NB4 (cell line): ENCODE data around the gene ADGRA1.

Experiments used
- DNase-seq: peaks from one replicate; pipeline ENCODE4 v3.0.0; 2010; ENCODE audit warnings: low read depth
- H3K4me3 ChIP-seq: one replicate; pipeline ENCODE4 v1.5.1; 2011; ENCODE audit warnings: mild to moderate bottlenecking, low read depth, low read length, moderate library complexity
- CTCF ChIP-seq: IDR thresholded peaks from one replicate; pipeline ENCODE4 v1.5.1; 2012; ENCODE audit warnings: low read depth, low read length
- MAX ChIP-seq: IDR thresholded peaks from 2 replicates; pipeline ENCODE4 v1.6.1; 2011; ENCODE audit warnings: low read depth, low read length
- MYC ChIP-seq: IDR thresholded peaks from 2 replicates; pipeline ENCODE4 v1.6.1; 2011; ENCODE audit warnings: low read depth, low read length
- POLR2A ChIP-seq: IDR thresholded peaks from 2 replicates; pipeline ENCODE4 v1.6.1; 2011; ENCODE audit warnings: mild to moderate bottlenecking; ENCODE audit not compliant: insufficient read length; ENCODE audit errors: extremely low read depth

Gene ADGRA1

GRCh38 chr10:133090101-133090500 is 2.4 kb downstream of the ADGRA1 start:
- no peak for TF ChIP-seq MAX
- TF ChIP-seq POLR2A, result no peak
- TF ChIP-seq MYC, result no peak
- TF ChIP-seq CTCF, result no peak
- DNase-seq, result no peak

GRCh38 chr10:133090654-133091053 is 2.9 kb downstream of the ADGRA1 start:
- DNase-seq, result no peak
- no peak for TF ChIP-seq CTCF
- TF ChIP-seq POLR2A, result no peak
- no peak for TF ChIP-seq MYC
- TF ChIP-seq MAX, result no peak
- no peak overlapping the region for H3K4me3 ChIP-seq

More at GRCh38 chr10:133090101-133090500, 2.4 kb downstream of the ADGRA1 start:
- H3K4me3 ChIP-seq, result no peak overlapping the region

- TF ChIP-seq MYC (no peak), POLR2A (no peak), MAX (no peak), CTCF (no peak)
- no peak overlapping the region for H3K4me3 ChIP-seq
- DNase-seq, result no peak
Observed at GRCh38 chr10:133091316-133091715, 3.6 kb downstream of the ADGRA1 start.

- H3K4me3 ChIP-seq, result no peak overlapping the region
- DNase-seq, result no peak
- no peak for TF ChIP-seq MAX
- TF ChIP-seq POLR2A, result no peak
- no peak for TF ChIP-seq CTCF
- TF ChIP-seq MYC, result no peak
Observed at GRCh38 chr10:133093291-133093690, 5.6 kb downstream of the ADGRA1 start.

- TF ChIP-seq MYC (no peak), MAX (no peak), POLR2A (no peak), CTCF (no peak)
- no peak overlapping the region for H3K4me3 ChIP-seq
Observed at GRCh38 chr10:133094286-133094685, 6.6 kb downstream of the ADGRA1 start.

GRCh38 chr10:133094866-133095265 is 7.1 kb downstream of the ADGRA1 start:
- no peak for DNase-seq
- TF ChIP-seq MAX (no peak), POLR2A (no peak), MYC (no peak), CTCF (no peak)
- no peak overlapping the region for H3K4me3 ChIP-seq

More at GRCh38 chr10:133094286-133094685, 6.6 kb downstream of the ADGRA1 start:
- no peak for DNase-seq
